ENCODE data around the gene SLC26A3.

DNA sequence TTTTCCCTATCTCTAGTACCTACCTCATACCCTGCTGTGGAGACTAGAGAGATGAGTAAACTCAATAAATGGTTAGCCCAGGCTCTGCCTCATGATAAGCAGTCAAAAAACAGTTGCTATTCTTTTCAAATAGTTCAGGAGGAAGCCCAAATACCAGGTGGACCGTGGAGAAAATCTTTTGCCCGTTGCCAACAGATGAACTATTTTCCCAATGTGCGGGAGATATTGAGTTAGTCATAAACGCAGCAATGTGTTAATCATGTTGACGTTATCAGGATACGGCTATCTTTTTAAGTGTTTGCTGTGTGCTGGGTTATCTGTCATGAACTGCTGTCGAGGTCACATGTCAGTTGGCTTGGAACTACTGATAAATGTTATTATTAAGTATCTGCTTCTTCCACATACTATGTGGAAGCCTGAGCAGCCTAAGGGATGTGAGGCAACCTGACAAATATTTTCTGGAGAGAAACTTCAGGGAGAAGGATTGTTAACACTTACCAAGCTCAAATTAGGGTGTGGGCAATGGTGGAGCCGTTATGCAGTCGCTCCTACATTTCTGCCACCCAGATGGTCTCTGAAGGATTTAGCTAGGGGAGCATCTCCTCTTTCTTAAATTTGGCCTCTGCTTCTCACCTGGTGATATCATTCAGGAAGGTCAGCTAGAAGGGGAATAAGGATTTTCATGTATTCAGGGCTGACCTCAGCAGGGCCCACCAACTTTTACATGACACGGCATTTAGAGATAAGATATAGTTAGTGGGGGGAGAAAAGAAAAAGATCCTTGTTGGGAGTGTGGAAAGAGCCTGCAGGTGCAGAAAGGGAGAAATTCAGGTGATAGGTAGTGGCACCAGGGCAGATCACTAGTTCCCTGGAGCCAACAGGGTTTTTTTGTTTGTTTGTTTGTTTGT lies 33.5 kb upstream of the SLC26A3 start:
- TF ChIP-seq, protein P1, sequence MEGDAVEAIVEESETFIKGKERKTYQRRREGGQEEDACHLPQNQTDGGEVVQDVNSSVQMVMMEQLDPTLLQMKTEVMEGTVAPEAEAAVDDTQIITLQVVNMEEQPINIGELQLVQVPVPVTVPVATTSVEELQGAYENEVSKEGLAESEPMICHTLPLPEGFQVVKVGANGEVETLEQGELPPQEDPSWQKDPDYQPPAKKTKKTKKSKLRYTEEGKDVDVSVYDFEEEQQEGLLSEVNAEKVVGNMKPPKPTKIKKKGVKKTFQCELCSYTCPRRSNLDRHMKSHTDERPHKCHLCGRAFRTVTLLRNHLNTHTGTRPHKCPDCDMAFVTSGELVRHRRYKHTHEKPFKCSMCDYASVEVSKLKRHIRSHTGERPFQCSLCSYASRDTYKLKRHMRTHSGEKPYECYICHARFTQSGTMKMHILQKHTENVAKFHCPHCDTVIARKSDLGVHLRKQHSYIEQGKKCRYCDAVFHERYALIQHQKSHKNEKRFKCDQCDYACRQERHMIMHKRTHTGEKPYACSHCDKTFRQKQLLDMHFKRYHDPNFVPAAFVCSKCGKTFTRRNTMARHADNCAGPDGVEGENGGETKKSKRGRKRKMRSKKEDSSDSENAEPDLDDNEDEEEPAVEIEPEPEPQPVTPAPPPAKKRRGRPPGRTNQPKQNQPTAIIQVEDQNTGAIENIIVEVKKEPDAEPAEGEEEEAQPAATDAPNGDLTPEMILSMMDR (IDR thresholded peaks at IDR 0.05) = no peak
- TF ChIP-seq POLR2A (IDR thresholded peaks at IDR 0.05) = no peak

All from adrenal gland (tissue), 5 donors.